GM12878 (cell line): ENCODE measurements around the gene SMG9. TPM values are rescaled to one million over a fixed set of nuclear protein-coding genes. Genes with fewer than 3 reads are reported as not detected.

ENCODE experiments used
- ATAC-seq: fragments of 200-7000 bp; cut with Tn5 transposase; 3 replicates; pipeline ENCODE4 v1.9.1; 2020; ENCODE audit warnings: mild to moderate bottlenecking, moderate library complexity
- BruUV-seq: library from RNA; stranded (reverse); fragments of 400-500 nt; replicated peaks from 2 replicates; lab custom pipeline; 2021; lab: Mats Ljungman, UMichigan
- CTCF ChIA-PET: fragments of 300-600 bp; sonication (Branson Sonifier 250); formaldehyde crosslinking; extraction: SDS; loops from one replicate; lab custom pipeline; 2021; ENCODE audit warnings: inconsistent platforms; lab: Yijun Ruan, JAX
- POLR2A ChIA-PET: fragments of 350-600 bp; formaldehyde crosslinking; extraction: SDS; loops from one replicate; lab custom pipeline; 2021; ENCODE audit warnings: inconsistent platforms; lab: Charles Lee
- RAD21 ChIA-PET: fragments of 300-600 bp; sonication (Branson Sonifier 250); formaldehyde crosslinking; loops from one replicate; lab custom pipeline; 2023; ENCODE audit warnings: antibody characterized with exemption; ENCODE audit not compliant: unreplicated experiment; lab: Charles Lee
- SMC1A ChIA-PET: fragments of 300-600 bp; sonication (Branson Sonifier 250); formaldehyde crosslinking; loops from one replicate; lab custom pipeline; 2023; ENCODE audit not compliant: unreplicated experiment, uncharacterized antibody; lab: Charles Lee
- DNase-seq: peaks from one replicate; pipeline ENCODE4 v3.0.0-alpha.2; 2011; ENCODE audit warnings: low read depth, low spot score
- FAIRE-seq: peaks from 3 replicates; lab custom pipeline; 2011; peaks lifted over from hg19 to GRCh38; lab: Jason Lieb, UNC
- H2AFZ ChIP-seq: 2 replicates; pipeline ENCODE4 v1.6.0; 2011; ENCODE audit warnings: low read depth, low read length, control low read depth; ENCODE audit not compliant: control insufficient read depth
- H3K27ac ChIP-seq: 2 replicates; pipeline ENCODE4 v1.5.1; 2011; ENCODE audit warnings: control low read depth; ENCODE audit not compliant: control insufficient read depth, insufficient read depth
- H3K27me3 ChIP-seq, 2 experiments: replicated peaks in 1 of 2; 2 replicates each; pipeline versions ENCODE4 v1.6.0 to v1.6.1; 2011; ENCODE audit warnings: low read length in 1 of 2; ENCODE audit not compliant: control insufficient read depth in 2 of 2, insufficient read depth in 2 of 2
- H3K36me3 ChIP-seq, 2 experiments: 2 replicates each; pipeline ENCODE4 v1.5.1; 2011; ENCODE audit warnings: low read length in 1 of 2; ENCODE audit not compliant: control insufficient read depth in 2 of 2, insufficient read depth in 2 of 2
- H3K4me1 ChIP-seq: 2 replicates; pipeline ENCODE4 v1.6.1; 2011; ENCODE audit warnings: mild to moderate bottlenecking, low read length, moderate library complexity, mixed read lengths; ENCODE audit not compliant: control insufficient read depth, insufficient read depth
- H3K4me2 ChIP-seq: 2 replicates; pipeline ENCODE4 v1.6.0; 2011; ENCODE audit warnings: control low read depth; ENCODE audit not compliant: control insufficient read depth, insufficient read depth
- H3K4me3 ChIP-seq: fragments of 200-600 bp; sonication (generic); 2 replicates; pipeline ENCODE4 v1.5.1; 2016
- H3K79me2 ChIP-seq: 2 replicates; pipeline ENCODE4 v1.6.0; 2011; ENCODE audit warnings: low read length; ENCODE audit not compliant: control insufficient read depth, insufficient read depth
- H3K9ac ChIP-seq: 2 replicates; pipeline ENCODE4 v1.8.0; 2011; ENCODE audit warnings: low read length, control low read depth, mixed read lengths; ENCODE audit not compliant: control insufficient read depth, insufficient read depth
- H3K9me3 ChIP-seq: replicated peaks from 3 replicates; pipeline ENCODE4 v1.5.1; 2011; ENCODE audit warnings: mild to moderate bottlenecking, low read length; ENCODE audit not compliant: control insufficient read depth, insufficient read depth
- H4K20me1 ChIP-seq: 2 replicates; pipeline ENCODE4 v1.6.0; 2011; ENCODE audit not compliant: control insufficient read depth, insufficient read depth
- EED ChIP-seq: sonication (generic); IDR thresholded peaks from 2 replicates; pipeline ENCODE4 v1.6.1; 2016; ENCODE audit warnings: antibody characterized with exemption, low read depth
- IKZF1 ChIP-seq: fragments of 450-650 bp; conservative IDR thresholded peaks from 2 replicates; pipeline ENCODE4 v1.6.1; 2017; ENCODE audit warnings: antibody characterized with exemption, mild to moderate bottlenecking
- RUNX3 ChIP-seq: IDR thresholded peaks from 2 replicates; pipeline ENCODE4 v1.6.1; 2012; ENCODE audit warnings: low read length, inconsistent platforms
- WGBS: methylation state at CpG from one replicate; pipeline ENCODE4 v1.1.6; 2016; ENCODE audit warnings: low lambda C conversion rate; ENCODE audit not compliant: insufficient replicate concordance, insufficient coverage; ENCODE audit errors: missing lambda C conversion rate; 5-methylcytosine and 5-hydroxymethylcytosine counted together
- in situ Hi-C: fragments of 300-500 bp; cut with MboI; formaldehyde crosslinking; loops from 9 replicates; pipeline ENCODE4 v1.14.3; 2018; ENCODE audit warnings: mixed read lengths
- intact Hi-C: fragments of 100-400 bp; cut with micrococcal nuclease; formaldehyde crosslinking; loops from one replicate; pipeline ENCODE4 v1.14.2; 2022; ENCODE audit not compliant: unreplicated experiment
- polyA plus RNA-seq, 11 experiments: library from polyadenylated mRNA; depleted of rRNA in 4 of 11; unstranded in 6 of 11; stranded (reverse) in 5 of 11; fragments of >200 nt; fragmentation: Nextera tagmentation in 4 of 11; fragmentation: Illumina TruSeq in 1 of 11; extraction: Ambion mirVana in 4 of 11; extraction: Trizol in 1 of 11; gene quantifications; 1 replicate in 1 of 11; 2 replicates in 10 of 11; pipeline versions ENCODE4 v1.2.1 to v1.2.3, GENCODE V29; 2011 to 2016; ENCODE audit warnings: inconsistent platforms in 2 of 11, missing spikeins in 2 of 11, low read depth in 1 of 11
- total RNA-seq, 4 experiments: library from RNA; depleted of rRNA in 3 of 4; stranded (reverse); fragments of >200 nt in 3 of 4; fragmentation: Illumina TruSeq in 1 of 4; extraction: Trizol in 1 of 4; gene quantifications; 2 replicates each; pipeline versions ENCODE4 v1.2.1 to v1.2.3, GENCODE V29; 2013 to 2021
- TF ChIP-seq, protein P1 (sequence below): fragments of 450-650 bp; IDR thresholded peaks from 2 replicates; pipeline ENCODE4 v1.6.1; 2016; ENCODE audit warnings: mild to moderate bottlenecking

SMG9 gene
- total and polyA plus RNA-seq, 10 of the 15 experiments (the other 5 are each of a cell fraction or from before 2014, with no cell fraction given), result 0.69 to 52.2 (median 28.1) TPM

GRCh38 chr19:43726736-43727592, 27.8 kb downstream of the SMG9 start:
- CTCF ChIA-PET, result interaction anchor here (2.0 to 2.8 kb wide), 2 partner anchors 18 to 58 kb away, joined by 9 to 13 read pairs; no protein-coding TSS in a partner anchor
- no peaks in the 10 kb centered on the region for H3K27me3 ChIP-seq
- H2AFZ ChIP-seq, result no peak overlapping the region
- SMC1A ChIA-PET, result interaction anchor here (1.2 to 1.8 kb wide), 4 partner anchors 9 to 83 kb away, joined by 3 to 9 read pairs (median 4); no protein-coding TSS in a partner anchor
- DNase-seq (peak; percentile 20), FAIRE-seq (no peak), ATAC-seq (peak; percentile 56)
- H3K27ac ChIP-seq, result peak overlapping the region; percentile 6; the same call in 1 of the 2 replicates
- H3K4me2 ChIP-seq, result peak overlapping the region; percentile 43
- no peak overlapping the region for H3K4me3 ChIP-seq
- POLR2A ChIA-PET, result interaction anchor here (0.7 to 1.7 kb wide), 5 partner anchors 29 to 59 kb away, joined by 3 to 6 read pairs (median 4); partner anchors contain the start of gene PLAUR
- intact Hi-C loops (no loop called here), in situ Hi-C loops (no loop called here)
- TF ChIP-seq, protein P1, sequence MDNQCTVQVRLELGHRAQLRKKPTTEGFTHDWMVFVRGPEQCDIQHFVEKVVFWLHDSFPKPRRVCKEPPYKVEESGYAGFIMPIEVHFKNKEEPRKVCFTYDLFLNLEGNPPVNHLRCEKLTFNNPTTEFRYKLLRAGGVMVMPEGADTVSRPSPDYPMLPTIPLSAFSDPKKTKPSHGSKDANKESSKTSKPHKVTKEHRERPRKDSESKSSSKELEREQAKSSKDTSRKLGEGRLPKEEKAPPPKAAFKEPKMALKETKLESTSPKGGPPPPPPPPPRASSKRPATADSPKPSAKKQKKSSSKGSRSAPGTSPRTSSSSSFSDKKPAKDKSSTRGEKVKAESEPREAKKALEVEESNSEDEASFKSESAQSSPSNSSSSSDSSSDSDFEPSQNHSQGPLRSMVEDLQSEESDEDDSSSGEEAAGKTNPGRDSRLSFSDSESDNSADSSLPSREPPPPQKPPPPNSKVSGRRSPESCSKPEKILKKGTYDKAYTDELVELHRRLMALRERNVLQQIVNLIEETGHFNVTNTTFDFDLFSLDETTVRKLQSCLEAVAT, result no peak
- TF ChIP-seq RUNX3 (peak; percentile 51; the same call in 1 of the 2 replicates), IKZF1 (peak; percentile 14; the same call in 1 of the 2 replicates), EED (0 out of 2 replicates have a peak, but pooled peaks have one; percentile 26)
- H4K20me1 ChIP-seq, result no peaks in the 10 kb centered on the region
- H3K9me3 ChIP-seq, result no peaks in the 10 kb centered on the region
- 58% methylated on average over 15 of the region's 15 CpGs for WGBS
- peaks cover 26% of the 10 kb centered on the region for H3K4me1 ChIP-seq
- H3K9ac ChIP-seq, result no peak overlapping the region
- RAD21 ChIA-PET, result interaction anchor here (0.6 to 2.3 kb wide), 3 partner anchors 19 to 58 kb away, joined by 3 to 30 read pairs (median 4); no protein-coding TSS in a partner anchor
- no peaks in the 10 kb centered on the region for H3K79me2 ChIP-seq
- no TSS peak for BruUV-seq
- H3K36me3 ChIP-seq, result peaks cover 7 to 10% of the 10 kb centered on the region in 2 experiments; a peak in 3 of 4 replicates
